Mesothelial cell of epicardium (in vitro differentiated cells): Measurements from ENCODE around the gene TRAPPC13. TPM values are rescaled to one million over a fixed set of nuclear protein-coding genes. Genes with fewer than 3 reads are reported as not detected.

Source experiments
- DNase-seq, 2 experiments: peaks; one replicate each; pipeline ENCODE4 v3.0.0; 2021; ENCODE audit warnings: low spot score in 2 of 2; ENCODE audit not compliant: unreplicated experiment in 2 of 2
- H3K27ac Mint-ChIP-seq: 2 replicates; pipeline ENCODE4 v1.8.0; 2021; ENCODE audit warnings: mixed read lengths
- H3K27me3 Mint-ChIP-seq: 2 replicates; pipeline ENCODE4 v1.8.0; 2021; ENCODE audit warnings: low read depth, mixed read lengths
- H3K36me3 Mint-ChIP-seq: 2 replicates; pipeline ENCODE4 v1.8.0; 2021; ENCODE audit warnings: mixed read lengths
- H3K4me1 Mint-ChIP-seq: 2 replicates; pipeline ENCODE4 v1.8.0; 2021; ENCODE audit warnings: mixed read lengths
- H3K4me3 Mint-ChIP-seq: 2 replicates; pipeline ENCODE4 v1.8.0; 2021; ENCODE audit warnings: mild to moderate bottlenecking, moderate library complexity, mixed read lengths
- H3K9me3 Mint-ChIP-seq: 2 replicates; pipeline ENCODE4 v1.8.0; 2021; ENCODE audit warnings: mixed read lengths
- CTCF ChIP-seq: fragments of 200-600 bp; sonication (generic); IDR thresholded peaks from one replicate; pipeline ENCODE4 v1.5.0; 2021; ENCODE audit warnings: antibody characterized with exemption; ENCODE audit not compliant: unreplicated experiment
- total RNA-seq: library from RNA; stranded (reverse); gene quantifications from 3 replicates; pipeline ENCODE4 v1.2.1, GENCODE V29; 2021

TRAPPC13 gene
- total RNA-seq, 1 donor from 2014 or later: 21.8 TPM

GRCh38 chr5:65704621-65705239, 79.9 kb downstream of the TRAPPC13 start:
- H3K27ac Mint-ChIP-seq: no peak overlapping the region

GRCh38 chr5:65707663-65708062, 82.8 kb downstream of the TRAPPC13 start:
- H3K27me3 Mint-ChIP-seq: no peaks in the 10 kb centered on the region
- H3K4me1 Mint-ChIP-seq: no peaks in the 10 kb centered on the region
- H3K36me3 Mint-ChIP-seq: peaks cover 14% of the 10 kb centered on the region
- H3K4me3 Mint-ChIP-seq: no peak overlapping the region
- no peaks in the 10 kb centered on the region for H3K9me3 Mint-ChIP-seq
- no peak for TF ChIP-seq CTCF
- H3K27ac Mint-ChIP-seq: no peak overlapping the region
- no peak for DNase-seq

More at GRCh38 chr5:65704621-65705239, 79.9 kb downstream of the TRAPPC13 start:
- DNase-seq: no peak
- Mint-ChIP-seq H3K27me3 (no peaks in the 10 kb centered on the region), H3K9me3 (no peaks in the 10 kb centered on the region), H3K36me3 (peaks cover 6% of the 10 kb centered on the region), H3K4me3 (no peak overlapping the region), H3K4me1 (no peaks in the 10 kb centered on the region)
- TF ChIP-seq CTCF: no peak

- Mint-ChIP-seq H3K4me1 (no peaks in the 10 kb centered on the region), H3K27ac (no peak overlapping the region), H3K9me3 (no peaks in the 10 kb centered on the region), H3K36me3 (peaks cover 14% of the 10 kb centered on the region), H3K4me3 (no peak overlapping the region), H3K27me3 (no peaks in the 10 kb centered on the region)
- no peak for DNase-seq
- TF ChIP-seq CTCF: no peak
Observed at GRCh38 chr5:65708145-65708544, 83.3 kb downstream of the TRAPPC13 start.

Other genes starting within 250 kb of the TRAPPC13 start
- 17.3 to 20.6 TPM (median 17.7 TPM) in 3 replicates for gene ADAMTS6, start 143.1 kb upstream of the TRAPPC13 start, total RNA-seq
- gene CENPK, start 61.9 kb upstream of the TRAPPC13 start, total RNA-seq: 23.3 to 26.2 TPM (median 25.3 TPM) in 3 replicates
- gene PPWD1, start 61.7 kb upstream of the TRAPPC13 start, total RNA-seq: 53.3 to 56.8 TPM (median 54.6 TPM) in 3 replicates
- 18.1 to 20.4 TPM (median 18.9 TPM) in 3 replicates for gene TRIM23, start 694 bp upstream of the TRAPPC13 start, total RNA-seq
- gene SHLD3, start within 50 bp of the TRAPPC13 start, total RNA-seq: 3.5 to 4.0 TPM (median 3.7 TPM) in 3 replicates
- gene SGTB, start 97.1 kb downstream of the TRAPPC13 start, total RNA-seq: 6.4 to 9.4 TPM (median 8.6 TPM) in 3 replicates
- 42.5 to 43.4 TPM (median 42.8 TPM) in 3 replicates for gene NLN, start 97.2 kb downstream of the TRAPPC13 start, total RNA-seq